HG03064 (cell line): ENCODE measurements around the gene SUFU.

Experiments used
- ATAC-seq: cut with Tn5 transposase; IDR thresholded peaks from one replicate; pipeline ENCODE4 v1.9.1; 2021; ENCODE audit warnings: low read depth; ENCODE audit not compliant: unreplicated experiment

The SUFU gene

DNA sequence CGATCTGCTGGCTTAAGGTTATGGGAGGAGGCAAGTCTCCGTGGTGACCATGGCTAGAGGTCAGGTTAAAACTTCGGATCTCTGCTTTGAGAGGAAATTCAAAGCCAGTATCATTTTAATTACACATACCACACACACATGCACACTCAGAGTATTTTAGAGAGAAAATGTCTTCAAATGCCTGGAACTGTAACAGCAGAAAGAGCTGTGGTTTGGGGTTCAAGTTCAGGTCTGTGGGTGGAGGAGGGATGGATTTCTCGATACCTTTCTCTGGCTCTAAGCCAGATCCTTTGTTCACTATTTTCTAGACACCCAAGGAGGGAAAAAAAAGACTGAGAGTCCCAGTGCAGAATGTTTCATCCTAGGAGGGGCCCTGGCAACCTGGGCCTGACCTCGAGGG lies 177.9 kb downstream of the SUFU start:
- ATAC-seq, result no peak

DNA sequence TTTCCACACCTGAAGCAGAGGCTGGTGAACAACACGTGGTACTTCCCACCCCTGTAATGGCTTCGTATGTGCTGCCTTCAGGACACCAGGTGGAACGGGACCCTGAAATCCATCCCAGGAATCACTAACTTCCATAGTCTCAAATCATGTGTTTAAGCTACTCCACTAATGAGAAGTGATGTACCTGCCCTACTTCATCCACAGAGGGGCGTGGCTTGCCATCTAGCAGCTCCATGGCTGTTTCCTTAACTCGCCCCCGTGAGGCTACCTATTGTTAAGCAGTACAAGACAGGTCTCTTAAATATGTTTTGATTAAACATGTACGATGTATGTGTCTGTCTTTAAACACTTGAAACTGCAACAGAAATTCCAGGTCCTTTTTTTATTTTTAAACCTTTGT lies 178.6 kb downstream of the SUFU start:
- ATAC-seq, result no peak

DNA sequence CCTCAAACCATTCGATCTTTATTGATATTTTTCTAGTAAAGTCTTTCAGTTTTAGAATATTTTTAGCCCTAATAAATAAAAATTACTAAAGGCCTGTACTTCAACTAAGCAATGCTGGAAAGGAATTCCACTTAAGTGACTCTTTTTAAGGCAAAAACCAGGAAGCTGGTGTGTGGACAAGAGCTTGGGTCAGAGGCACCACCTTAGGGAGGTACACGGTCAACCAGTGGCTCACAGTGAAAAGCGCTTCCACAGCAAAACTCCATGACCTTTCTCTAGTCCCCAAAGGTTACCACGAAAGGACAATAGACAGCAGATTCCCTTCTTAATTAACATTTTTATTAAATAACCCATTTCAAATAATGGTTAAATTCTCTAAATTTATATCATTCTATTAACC lies 179.2 kb downstream of the SUFU start:
- no peak for ATAC-seq
